Renal pelvis (tissue), 4 donors: ENCODE measurements around the gene CBFA2T3. TPM values are rescaled to one million over a fixed set of nuclear protein-coding genes. Genes with fewer than 3 reads are reported as not detected.

ENCODE experiments used
- DNase-seq: peaks from one replicate; pipeline ENCODE4 v3.0.0-alpha.2; 2013
- polyA plus RNA-seq, 3 donors: library from polyadenylated mRNA; unstranded; fragments of 120-200 nt; gene quantifications; one replicate each; pipeline ENCODE4 v1.2.1, GENCODE V29; 2013; ENCODE audit not compliant: insufficient read length in 3 of 3

Gene CBFA2T3
- polyA plus RNA-seq, 3 donors, result 3.1 to 3.6 (median 3.5) TPM

DNA sequence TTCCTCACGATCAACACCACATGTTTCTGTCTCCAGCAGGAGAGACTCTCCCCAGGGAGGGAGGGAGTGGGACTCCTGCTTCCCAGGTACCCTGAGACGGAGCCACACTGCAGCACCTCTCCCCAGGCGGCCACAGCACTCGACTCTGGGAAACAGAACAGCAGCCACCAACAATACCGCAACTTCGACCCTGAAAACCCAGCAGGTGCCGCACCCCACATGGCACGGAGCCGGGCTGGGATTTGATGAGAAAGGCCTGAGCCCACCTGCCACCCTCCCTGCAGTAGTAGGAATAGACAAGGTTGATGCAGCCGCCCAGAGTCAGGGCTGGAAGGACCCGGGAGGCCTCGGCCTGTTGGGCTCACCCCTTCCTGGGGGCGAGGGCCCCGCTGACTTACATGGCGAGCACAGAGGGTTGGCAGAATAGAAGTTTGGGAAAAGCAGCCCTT, 134.7 kb downstream of the CBFA2T3 start:
- DNase-seq, result no peak

DNA sequence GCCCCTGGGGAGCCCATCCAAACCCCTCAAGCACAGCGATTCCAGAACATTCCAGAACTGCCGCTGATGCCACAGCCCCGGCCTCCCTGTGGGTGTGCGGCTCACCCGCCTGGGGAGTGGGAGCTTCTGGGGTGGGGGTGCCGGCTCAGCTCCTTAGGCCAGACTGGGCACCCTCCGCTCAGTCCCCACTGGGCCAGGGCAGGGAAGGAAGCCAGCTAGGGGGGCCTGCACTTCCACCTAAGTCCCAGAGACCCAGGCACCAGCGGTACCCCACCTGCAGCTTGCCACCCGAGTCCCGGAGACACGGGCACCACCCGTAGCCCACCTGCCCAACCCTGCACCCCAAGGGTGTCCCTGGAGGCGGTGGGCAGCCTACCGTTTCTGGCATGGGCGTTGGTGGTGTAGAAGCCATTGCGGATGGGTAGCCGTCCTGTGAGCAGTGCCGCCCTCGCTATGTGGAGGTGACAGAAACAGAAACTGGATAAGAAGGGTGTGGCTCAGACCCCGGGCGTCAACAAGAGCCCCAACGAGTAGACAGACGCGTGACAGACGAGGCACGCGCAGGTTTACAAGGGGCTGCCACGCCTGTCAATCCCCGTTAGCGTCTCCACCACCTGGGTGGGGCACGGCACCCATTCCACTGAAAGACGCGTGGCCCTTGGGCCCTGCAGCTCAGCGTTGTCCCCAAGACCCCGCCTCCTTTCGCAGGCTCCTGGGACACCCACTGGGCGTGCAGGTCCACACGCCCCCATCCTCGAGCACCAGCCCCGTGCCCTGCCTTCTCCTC, 135.3 kb downstream of the CBFA2T3 start:
- no peak for DNase-seq

DNA sequence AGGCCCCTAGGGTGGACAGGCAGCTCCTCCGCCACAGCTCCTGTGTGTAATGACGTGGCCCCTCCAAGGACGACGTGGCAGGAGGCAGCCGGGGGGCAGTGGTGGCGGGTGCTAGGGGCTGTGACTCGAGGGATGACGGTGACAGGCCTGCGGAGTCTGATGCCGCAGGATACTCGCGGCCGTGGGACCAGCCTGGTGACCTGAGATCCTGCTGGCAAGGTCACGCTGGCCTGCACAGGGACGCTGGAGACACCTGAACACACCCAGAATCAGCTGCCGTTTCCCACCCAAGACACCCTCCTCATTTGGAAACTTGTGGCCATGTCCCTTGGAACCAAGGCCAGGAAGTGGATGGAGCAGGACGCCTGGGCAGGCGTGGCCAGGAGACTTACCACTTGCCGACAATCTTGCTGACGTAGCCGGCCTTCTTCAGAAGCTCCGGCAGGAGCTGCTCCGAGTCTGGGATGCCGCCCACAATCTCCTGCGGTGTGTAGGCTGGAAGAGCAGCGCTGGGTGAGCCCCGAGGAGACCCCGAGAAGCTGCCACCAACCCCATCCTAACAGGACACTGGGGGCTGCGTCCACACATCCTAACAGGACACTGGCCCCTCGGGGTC, 136.3 kb downstream of the CBFA2T3 start:
- DNase-seq, result no peak

DNA sequence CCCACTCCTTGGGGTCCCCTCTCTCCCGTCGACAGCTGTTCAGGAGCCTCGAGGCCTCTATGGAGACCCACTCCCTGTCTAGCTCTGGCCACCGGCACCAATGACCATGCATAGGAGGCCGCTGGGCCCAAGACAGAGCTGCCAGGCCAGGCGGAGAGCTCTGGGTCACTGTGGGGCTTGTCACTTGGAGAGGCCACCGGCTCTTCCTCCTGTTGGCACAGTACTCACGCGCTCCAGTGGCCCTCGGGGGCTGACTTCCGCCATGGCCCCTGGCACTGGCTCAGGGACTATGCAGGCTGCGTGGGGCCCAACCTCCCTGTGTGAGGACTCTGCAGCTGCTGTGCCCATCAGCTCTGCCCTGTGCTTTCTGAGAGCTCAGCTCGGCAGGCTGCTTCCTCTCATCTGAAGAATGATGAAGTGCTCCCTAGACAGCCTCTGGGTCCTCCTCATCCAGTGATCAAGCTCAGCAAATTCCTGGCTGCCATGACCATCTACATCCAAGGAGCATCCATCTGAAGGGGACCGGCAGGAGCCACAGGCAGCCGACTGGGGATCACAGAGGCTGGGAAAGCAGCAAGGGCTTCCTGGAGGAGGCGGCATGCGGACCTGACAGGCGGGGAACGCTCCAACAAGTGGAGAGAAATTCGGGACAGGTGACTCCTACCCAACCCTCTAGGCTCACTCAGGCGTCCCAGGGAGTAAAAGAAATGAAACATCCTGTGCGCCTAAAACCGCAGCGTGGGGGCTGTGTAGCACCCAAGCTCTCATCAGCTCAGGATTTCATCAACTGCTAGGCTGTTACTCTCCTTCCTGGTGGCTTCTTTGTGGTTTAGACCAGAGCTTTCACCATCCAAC, 137.0 kb downstream of the CBFA2T3 start:
- no peak for DNase-seq

DNA sequence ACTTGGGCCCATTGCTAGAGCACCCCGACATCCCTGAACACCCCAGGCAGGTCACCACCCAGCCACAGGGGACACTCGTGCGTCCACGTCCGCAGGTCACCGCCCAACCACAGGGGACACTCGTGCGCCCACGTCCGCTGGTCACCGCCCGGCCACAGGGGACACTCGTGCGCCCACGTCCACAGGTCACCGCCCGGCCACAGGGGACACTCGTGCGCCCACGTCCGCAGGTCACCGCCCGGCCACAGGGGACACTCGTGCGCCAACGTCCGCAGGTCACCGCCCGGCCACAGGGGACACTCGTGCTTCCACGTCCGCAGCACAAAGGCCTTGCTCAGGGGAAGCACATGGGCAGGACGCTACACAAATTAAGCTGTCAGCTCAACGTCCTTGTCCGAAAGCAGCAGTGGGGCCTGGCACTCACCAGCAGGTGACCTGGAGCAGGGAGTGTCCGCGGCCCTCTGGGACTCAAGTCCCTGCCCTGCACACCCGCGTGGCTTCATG, 137.9 kb downstream of the CBFA2T3 start:
- no peak for DNase-seq

DNA sequence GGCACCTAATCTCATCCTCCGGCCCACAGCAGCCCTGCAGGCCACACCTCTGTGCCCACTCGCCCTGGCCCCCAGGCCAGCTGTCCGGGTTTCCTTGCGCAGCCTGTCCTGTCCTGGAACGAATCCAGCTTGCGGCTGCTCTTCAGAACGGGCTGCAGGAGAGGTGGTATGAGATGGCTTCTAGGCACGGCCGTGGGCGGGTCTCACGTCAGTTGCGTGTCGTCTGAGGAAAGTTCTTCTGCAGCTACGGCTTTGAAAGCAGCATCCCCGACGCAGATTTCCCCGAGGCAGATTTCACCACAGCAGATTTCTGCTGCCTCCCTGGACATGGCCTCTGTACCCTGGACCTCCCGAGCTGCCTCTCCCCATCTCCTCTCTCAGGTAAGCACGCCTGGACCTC, 138.4 kb downstream of the CBFA2T3 start:
- no peak for DNase-seq

DNA sequence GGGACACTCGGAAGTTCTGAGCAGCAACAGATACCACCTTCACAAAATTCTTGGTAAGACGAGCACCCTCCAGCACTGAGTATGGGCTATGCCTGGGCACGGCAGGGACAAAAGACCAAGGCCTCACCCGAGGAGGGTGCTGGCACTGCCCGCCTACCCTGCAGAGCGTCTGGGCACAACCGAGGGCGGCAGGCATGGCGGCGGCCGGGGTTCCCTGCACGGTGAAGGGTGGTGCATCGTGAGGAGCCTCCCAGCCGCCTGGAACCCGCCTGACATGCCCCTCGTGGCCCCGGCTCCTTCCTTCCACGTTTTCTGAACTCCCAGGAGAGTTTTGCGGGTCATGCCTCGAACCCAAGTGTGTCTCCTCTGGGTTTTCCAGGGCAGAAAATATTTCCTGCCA, 139.2 kb downstream of the CBFA2T3 start:
- DNase-seq, result no peak

DNA sequence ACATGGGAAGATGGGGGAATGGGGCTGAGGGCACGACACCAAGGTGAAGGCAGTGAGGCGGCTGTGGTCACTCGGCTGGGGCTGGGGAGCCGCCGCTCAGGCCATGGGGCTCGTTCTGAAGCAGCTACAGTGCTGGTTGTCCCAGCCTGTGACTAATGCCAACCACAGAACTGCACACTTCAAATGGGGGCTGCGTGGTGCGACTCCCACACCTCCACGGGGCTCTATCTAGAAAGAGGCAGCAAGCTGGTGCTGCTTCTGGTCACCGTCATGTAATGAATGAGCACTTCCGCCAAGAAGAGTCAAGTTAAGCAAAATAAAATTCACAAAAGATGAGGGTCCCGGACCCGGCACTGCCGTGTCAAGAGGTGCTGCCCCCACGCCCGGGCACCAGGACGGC, 140.2 kb downstream of the CBFA2T3 start:
- no peak for DNase-seq

DNA sequence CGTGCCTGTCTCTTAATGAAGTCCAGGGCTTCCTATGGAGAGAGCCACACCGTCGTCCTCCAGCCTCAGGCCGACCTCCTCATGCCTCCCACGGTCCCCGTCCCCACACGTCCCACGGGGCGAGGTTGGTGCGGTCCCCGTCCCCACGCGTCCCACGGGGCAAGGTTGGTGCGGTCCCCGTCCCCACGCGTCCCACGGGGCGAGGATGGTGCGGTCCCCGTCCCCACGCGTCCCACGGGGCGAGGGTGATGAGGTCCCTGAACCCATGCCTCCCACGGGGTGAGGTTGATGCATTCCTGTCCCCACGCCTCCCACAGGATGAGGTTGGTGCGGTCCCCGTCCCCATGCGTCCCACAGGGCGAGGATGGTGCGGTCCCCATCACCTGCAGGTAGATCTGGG, 141.2 kb downstream of the CBFA2T3 start:
- DNase-seq, result no peak

DNA sequence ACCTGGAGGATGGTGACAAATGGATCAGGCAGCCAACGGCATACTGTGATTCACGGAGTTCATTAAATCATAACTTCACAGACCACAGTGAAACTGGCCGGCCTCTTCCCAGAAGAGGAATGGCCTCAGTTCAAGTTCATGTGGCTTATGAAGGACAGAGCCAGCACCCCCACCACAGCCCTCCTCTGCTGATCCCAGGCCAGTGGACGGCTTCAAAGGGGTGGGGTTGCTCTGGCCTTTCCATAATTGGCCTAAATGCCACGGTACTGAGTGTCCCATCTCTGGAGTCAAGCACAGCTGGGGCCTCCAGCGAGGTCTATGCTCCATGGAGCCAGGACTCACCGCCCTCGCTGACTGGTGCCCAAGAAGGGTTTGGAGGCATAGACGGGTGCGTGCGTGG, 141.6 kb downstream of the CBFA2T3 start:
- DNase-seq, result no peak

DNA sequence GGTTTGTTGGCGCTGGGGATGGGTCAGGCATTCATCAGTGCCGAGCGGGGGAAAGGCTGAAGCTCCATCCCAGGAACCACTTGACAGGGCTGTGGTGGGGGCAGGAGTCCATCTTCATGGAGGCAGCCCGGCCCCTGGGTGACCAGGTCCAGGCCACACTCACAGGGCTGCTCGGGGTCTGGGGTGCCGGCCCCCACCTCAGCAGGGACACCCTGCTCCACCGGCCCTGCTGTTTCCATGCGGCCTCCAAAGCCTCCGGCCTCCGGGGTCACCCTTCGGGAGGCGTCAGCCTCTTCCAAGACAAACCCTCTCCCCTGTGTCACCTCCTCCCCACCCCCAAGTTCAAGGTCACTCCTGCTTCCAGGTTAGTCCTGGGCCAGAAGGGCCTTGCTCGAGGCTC, 142.3 kb downstream of the CBFA2T3 start:
- no peak for DNase-seq

DNA sequence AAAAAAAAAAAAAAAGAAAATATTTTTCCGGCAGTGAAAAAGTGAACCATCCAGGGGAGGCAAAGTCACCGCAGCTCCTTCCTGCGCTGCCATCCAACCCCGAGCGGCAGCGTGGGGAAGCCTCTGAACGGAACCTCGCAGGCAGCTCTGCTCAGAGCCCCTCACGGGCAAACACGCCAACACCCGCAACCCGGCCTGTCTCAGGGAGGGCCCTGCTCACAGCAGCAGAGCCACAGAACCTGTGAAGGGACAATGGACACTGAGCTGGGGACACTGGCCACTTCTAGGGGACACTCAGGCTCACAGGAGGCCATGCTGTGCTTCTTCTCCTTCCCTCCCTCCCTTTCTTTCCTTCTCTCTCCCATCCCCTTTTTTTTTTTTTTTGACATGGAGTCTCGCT, 143.9 kb downstream of the CBFA2T3 start:
- no peak for DNase-seq

DNA sequence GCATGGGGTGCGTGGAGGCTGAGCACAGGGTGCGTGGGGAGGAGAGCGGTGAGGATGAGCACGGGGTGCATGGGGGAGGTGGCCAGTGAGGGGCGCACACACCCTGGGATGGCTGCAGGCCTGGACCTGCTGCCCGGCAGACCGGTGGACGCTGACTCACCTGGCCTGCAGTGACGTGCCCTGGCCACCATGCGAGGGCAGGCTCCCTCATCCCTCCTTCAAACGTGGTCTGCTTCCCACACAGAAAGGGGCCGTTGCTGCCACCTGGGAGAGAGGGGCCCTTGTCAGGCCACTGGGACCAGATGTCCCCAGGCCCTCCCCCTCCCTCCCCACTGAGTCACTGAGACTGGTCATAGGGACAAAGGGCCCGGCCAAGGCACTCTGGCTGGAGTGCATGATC, 145.2 kb downstream of the CBFA2T3 start:
- no peak for DNase-seq

DNA sequence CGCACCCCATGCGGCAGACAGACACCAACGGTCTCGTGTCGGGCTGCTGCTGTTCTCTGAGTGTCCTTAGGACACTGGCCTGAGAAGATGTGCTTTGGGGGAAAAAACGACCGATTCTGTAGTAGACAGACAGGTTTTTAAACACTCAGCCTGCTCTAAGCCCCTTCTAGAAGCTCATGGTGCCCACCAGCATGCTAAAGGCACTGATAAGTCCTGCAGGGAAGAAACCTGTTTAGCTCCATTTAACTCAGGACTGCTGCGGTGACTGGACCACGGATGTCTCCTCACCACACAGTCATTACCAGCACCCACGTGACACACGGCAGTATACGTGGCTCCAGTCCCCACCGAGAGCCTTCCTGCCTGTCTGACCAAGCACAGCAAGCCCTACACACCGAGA, 146.2 kb downstream of the CBFA2T3 start:
- DNase-seq, result no peak

DNA sequence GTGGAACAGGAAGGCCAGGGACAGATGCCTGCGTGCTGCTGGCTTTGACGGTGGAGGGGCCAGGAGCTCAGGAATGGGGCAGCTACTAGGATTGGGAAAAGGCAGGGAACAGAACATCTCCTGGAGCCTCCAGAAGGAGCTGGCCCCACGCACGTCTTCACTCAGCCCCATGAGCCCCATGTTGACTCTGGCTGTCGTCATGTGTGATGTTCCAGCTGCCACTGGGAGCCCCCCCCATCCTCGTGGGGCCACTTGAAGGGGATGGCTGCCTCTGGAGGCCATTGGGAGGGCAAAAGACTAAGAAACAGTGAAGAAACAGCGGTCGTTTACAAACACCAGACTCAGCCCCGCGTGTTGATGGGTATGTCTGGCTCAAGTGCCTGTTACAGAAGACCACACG, 146.7 kb downstream of the CBFA2T3 start:
- peak; percentile 57 for DNase-seq

DNA sequence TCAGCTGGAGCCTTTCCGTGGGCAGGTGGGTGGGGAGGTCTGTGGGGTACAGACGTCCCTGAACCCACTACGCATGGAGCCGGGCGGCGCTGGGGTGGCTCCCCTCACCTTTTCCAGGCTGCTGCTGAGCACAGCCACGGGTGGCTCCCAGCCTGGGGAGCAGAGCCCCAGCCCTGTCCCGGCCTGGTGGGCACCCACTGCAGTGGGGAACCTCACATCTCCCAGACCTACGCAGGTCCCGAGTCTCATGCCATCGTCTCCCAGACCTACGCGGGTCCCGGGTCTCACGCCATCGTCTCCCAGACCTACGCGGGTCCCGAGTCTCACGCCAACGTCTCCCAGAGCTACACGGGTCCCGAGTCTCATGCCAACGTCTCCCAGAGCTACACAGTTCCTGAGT, 148.3 kb downstream of the CBFA2T3 start:
- DNase-seq, result no peak

DNA sequence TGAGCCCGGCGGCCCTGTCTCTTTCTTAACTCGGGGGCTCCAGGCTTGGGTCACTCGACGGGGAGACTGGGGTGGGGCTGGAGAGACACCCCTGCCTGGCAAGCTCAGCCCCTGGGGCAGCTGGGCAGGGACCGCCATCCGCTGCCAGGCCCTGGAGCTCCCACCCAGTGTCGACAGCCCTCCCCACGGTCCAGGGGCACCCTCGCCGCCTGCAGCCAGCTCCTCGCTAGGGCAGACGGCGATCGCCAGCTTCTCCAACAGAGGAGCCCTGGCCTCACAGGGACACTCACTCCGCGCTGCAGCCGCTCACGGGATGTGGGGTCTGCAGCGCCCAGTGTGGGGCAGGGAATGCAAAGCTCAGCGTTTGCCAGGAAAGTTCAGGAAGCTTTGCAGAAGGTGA, 149.3 kb downstream of the CBFA2T3 start:
- DNase-seq, result no peak

DNA sequence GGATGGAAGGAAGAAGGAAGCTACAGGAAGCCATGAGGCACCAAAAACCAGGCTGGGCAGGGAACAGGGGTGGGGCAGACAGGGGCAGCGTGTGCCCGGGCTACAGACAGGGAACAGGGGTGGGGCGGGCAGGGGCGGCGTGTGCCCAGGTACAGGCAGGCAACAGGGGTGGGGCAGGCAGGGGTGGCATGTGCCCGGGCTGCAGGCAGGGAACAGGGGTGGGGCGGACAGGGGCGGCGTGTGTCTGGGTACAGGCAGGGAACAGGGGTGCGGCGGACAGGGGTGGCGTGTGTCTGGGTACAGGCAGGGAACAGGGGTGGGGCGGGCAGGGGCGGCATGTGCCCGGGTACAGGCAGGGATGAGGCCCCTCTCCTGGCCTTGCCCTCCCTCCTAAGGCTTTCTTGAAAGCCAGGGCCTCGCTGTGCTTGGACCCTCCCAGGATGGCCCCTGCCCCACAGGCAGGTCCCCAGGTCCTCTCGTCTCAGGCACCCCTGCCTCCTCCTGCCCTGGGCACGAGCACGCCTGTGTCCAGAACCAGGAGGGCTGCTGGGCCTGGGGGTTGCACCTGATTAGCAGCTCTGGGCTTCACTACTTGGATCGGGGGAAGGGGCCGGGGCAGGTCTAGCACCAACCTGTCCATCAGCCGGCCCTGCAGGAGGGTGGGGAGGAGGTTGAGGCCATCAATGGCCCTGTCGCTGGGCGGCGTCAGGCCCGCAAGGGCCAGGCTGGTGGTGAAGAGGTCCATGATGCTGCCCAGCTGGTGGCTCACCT, 150.8 kb downstream of the CBFA2T3 start:
- DNase-seq, result no peak

DNA sequence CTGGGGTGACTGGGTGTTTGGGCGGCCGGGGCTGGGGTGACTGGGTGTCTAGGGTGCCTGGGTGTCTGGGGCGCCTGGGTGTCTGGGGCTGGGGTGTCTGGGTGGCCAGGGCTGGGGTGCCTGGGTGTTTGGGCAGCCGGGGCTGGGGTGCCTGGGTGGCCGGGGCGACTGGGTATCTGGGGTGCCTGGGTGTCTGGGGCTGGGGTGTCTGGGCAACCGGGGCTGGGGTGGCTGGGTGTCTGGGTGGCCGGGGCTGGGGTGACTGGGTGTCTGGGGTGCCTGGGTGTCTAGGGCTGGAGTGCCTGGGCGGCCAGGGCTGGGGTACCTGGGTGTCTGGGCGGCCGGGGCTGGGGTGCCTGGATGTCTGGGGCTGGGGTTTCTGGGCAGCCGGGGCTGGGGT, 151.9 kb downstream of the CBFA2T3 start:
- DNase-seq, result no peak
